Measurements from ENCODE around the gene ILDR1.

The ILDR1 gene

GRCh38 chr3:122019493-122019892 lies 2.6 kb downstream of the ILDR1 start:
- H3K4me1 ChIP-seq (ENCODE audit: insufficient read depth, insufficient read length): no peaks in the 10 kb centered on the region
- no peaks in the 10 kb centered on the region for H3K9me3 ChIP-seq (ENCODE audit: insufficient read depth, low read length)
- no peak for DNase-seq (ENCODE audit: low read depth, low spot score)
- no peaks in the 10 kb centered on the region for H3K36me3 ChIP-seq (ENCODE audit: insufficient read depth, insufficient read length, low read length)
- H3K27me3 ChIP-seq (ENCODE audit: insufficient read depth, insufficient read length): peaks cover 25% of the 10 kb centered on the region
- H3K4me3 ChIP-seq (ENCODE audit: insufficient read length, low read depth): no peak overlapping the region
- TF ChIP-seq SUZ12 (IDR thresholded peaks at IDR 0.05; ENCODE audit: extremely low read depth, insufficient read depth, insufficient read length) (no peak), ZNF274 (IDR thresholded peaks at IDR 0.05; ENCODE audit: low read depth, low read length) (no peak), YY1 (IDR thresholded peaks at IDR 0.05; ENCODE audit: insufficient read depth, insufficient read length) (no peak)
- no peak overlapping the region for H3K9ac ChIP-seq (ENCODE audit: insufficient read length, low read depth)

GRCh38 chr3:122014741-122015140 lies 7.3 kb downstream of the ILDR1 start:
- no peak for TF ChIP-seq ZNF274 (IDR thresholded peaks at IDR 0.05; ENCODE audit: low read depth, low read length)
- no peak for TF ChIP-seq YY1 (IDR thresholded peaks at IDR 0.05; ENCODE audit: insufficient read depth, insufficient read length)
- no peak for TF ChIP-seq SUZ12 (IDR thresholded peaks at IDR 0.05; ENCODE audit: extremely low read depth, insufficient read depth, insufficient read length)
- no peak overlapping the region for H3K9ac ChIP-seq (ENCODE audit: insufficient read length, low read depth)
- no peak overlapping the region for H3K4me3 ChIP-seq (ENCODE audit: insufficient read length, low read depth)
- no peaks in the 10 kb centered on the region for H3K36me3 ChIP-seq (ENCODE audit: insufficient read depth, insufficient read length, low read length)
- no peaks in the 10 kb centered on the region for H3K4me1 ChIP-seq (ENCODE audit: insufficient read depth, insufficient read length)
- DNase-seq (ENCODE audit: low read depth, low spot score): no peak
- H3K9me3 ChIP-seq (ENCODE audit: insufficient read depth, low read length): no peaks in the 10 kb centered on the region
- H3K27me3 ChIP-seq (ENCODE audit: insufficient read depth, insufficient read length): peaks cover 3% of the 10 kb centered on the region

DNA sequence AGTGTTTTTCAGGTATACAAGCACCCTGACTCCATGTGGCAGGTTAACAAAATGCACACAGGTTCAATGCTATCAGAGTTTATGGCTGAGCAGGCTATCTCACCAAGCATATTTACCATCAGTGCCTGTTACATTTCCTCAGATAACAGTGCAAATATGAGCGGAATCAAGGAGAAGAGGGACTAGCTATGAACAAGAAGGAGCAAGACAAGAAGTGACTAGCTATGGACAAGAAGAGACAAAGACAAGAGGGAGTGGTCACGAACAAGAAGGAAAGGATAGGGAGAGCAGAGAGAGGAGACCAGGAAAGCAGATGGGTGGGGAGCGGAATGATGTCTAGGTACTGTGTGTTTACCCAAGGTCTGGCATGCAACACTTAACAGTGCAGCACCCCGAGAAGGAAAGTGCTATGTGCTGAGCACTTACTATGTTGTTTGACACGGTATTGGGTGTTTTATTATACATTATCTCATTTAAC lies 8.6 kb downstream of the ILDR1 start:
- no peaks in the 10 kb centered on the region for H3K9me3 ChIP-seq (ENCODE audit: insufficient read depth, low read length)
- TF ChIP-seq SUZ12 (IDR thresholded peaks at IDR 0.05; ENCODE audit: extremely low read depth, insufficient read depth, insufficient read length) (no peak), ZNF274 (IDR thresholded peaks at IDR 0.05; ENCODE audit: low read depth, low read length) (no peak), YY1 (IDR thresholded peaks at IDR 0.05; ENCODE audit: insufficient read depth, insufficient read length) (no peak)
- H3K9ac ChIP-seq (ENCODE audit: insufficient read length, low read depth): no peak overlapping the region
- no peak for DNase-seq (ENCODE audit: low read depth, low spot score)
- H3K27me3 ChIP-seq (ENCODE audit: insufficient read depth, insufficient read length): no peaks in the 10 kb centered on the region
- no peaks in the 10 kb centered on the region for H3K4me1 ChIP-seq (ENCODE audit: insufficient read depth, insufficient read length)
- H3K36me3 ChIP-seq (ENCODE audit: insufficient read depth, insufficient read length, low read length): no peaks in the 10 kb centered on the region
- no peak overlapping the region for H3K4me3 ChIP-seq (ENCODE audit: insufficient read length, low read depth)

DNA sequence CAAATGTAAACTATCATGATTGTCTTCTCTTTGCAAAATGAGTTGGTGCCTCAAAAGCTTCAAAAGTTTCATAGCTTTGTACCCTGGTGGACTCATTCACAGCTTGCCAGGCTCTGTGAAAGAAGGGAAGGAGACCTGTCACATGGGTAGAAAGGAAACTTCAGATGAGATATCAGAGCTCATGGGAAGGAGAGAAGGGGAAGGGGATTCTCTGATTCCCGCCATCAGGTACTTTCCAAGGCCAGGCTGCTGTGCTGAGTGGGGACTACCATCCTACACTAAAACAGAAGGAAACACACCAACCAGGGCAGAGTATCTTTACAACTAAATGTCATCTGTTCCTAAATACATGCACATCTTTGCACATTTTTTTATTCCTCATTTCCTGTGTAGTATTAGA lies 9.2 kb downstream of the ILDR1 start:
- H3K4me1 ChIP-seq (ENCODE audit: insufficient read depth, insufficient read length): no peaks in the 10 kb centered on the region
- H3K27me3 ChIP-seq (ENCODE audit: insufficient read depth, insufficient read length): no peaks in the 10 kb centered on the region
- no peak overlapping the region for H3K4me3 ChIP-seq (ENCODE audit: insufficient read length, low read depth)
- H3K9ac ChIP-seq (ENCODE audit: insufficient read length, low read depth): no peak overlapping the region
- no peak for TF ChIP-seq ZNF274 (IDR thresholded peaks at IDR 0.05; ENCODE audit: low read depth, low read length)
- TF ChIP-seq SUZ12 (IDR thresholded peaks at IDR 0.05; ENCODE audit: extremely low read depth, insufficient read depth, insufficient read length): no peak
- no peak for TF ChIP-seq YY1 (IDR thresholded peaks at IDR 0.05; ENCODE audit: insufficient read depth, insufficient read length)
- DNase-seq (ENCODE audit: low read depth, low spot score): no peak
- no peaks in the 10 kb centered on the region for H3K9me3 ChIP-seq (ENCODE audit: insufficient read depth, low read length)
- no peaks in the 10 kb centered on the region for H3K36me3 ChIP-seq (ENCODE audit: insufficient read depth, insufficient read length, low read length)

- TF ChIP-seq ZNF274 (IDR thresholded peaks at IDR 0.05; ENCODE audit: low read depth, low read length): no peak
- Histone ChIP-seq H3K4me3 (ENCODE audit: insufficient read length, low read depth) (no peak overlapping the region), H3K36me3 (ENCODE audit: insufficient read depth, insufficient read length, low read length) (no peaks in the 10 kb centered on the region), H3K9ac (ENCODE audit: insufficient read length, low read depth) (no peak overlapping the region), H3K9me3 (ENCODE audit: insufficient read depth, low read length) (no peaks in the 10 kb centered on the region), H3K27me3 (ENCODE audit: insufficient read depth, insufficient read length) (no peaks in the 10 kb centered on the region), H3K4me1 (ENCODE audit: insufficient read depth, insufficient read length) (no peaks in the 10 kb centered on the region)
- no peak for DNase-seq (ENCODE audit: low read depth, low spot score)
These were observed 10.7 kb downstream of the ILDR1 start for GRCh38 chr3:122011396-122011795.

DNA sequence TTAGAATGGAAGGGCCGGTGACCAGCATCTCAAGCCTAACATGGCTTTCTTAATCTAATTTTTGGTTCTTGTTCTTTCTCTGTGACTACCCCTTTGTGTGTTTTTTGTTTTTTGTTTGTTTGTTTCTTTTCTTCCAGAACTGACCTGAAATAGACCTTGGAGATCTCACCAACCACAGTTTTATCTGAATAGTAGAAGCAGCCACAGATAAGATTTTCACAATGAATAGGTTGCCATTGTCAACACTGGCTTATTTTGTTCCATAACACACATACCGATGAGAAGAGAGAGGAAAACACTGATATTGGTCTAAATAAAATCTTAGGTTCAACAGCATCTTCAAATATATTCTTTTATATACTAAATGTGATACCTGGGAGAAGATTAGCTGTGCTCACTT lies 11.5 kb downstream of the ILDR1 start:
- Histone ChIP-seq H3K27me3 (ENCODE audit: insufficient read depth, insufficient read length) (no peaks in the 10 kb centered on the region), H3K9ac (ENCODE audit: insufficient read length, low read depth) (no peak overlapping the region), H3K4me3 (ENCODE audit: insufficient read length, low read depth) (no peak overlapping the region), H3K36me3 (ENCODE audit: insufficient read depth, insufficient read length, low read length) (no peaks in the 10 kb centered on the region), H3K4me1 (ENCODE audit: insufficient read depth, insufficient read length) (no peaks in the 10 kb centered on the region), H3K9me3 (ENCODE audit: insufficient read depth, low read length) (no peaks in the 10 kb centered on the region)
- no peak for TF ChIP-seq ZNF274 (IDR thresholded peaks at IDR 0.05; ENCODE audit: low read depth, low read length)
- no peak for DNase-seq (ENCODE audit: low read depth, low spot score)

DNA sequence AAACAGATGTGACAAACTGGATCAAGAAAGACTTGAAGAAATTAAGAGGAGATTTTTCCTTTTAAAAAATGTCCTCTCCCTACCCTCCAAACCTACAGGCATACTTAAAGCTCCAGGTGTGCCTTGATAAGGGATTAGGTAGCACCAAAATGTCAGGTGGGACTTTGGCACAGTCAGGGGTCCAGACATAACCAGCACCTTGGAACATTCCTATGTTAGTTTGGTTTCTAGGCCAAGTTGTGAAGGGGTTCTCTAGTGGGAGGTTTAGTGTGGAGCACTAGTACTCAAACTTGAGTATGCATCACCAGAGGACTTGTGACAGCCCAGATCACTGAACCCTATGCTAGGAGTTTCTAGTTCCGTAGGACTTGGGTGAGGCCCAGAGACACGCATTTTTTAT lies 13.9 kb downstream of the ILDR1 start:
- H3K9ac ChIP-seq (ENCODE audit: insufficient read length, low read depth): no peak overlapping the region
- no peak for DNase-seq (ENCODE audit: low read depth, low spot score)
- no peaks in the 10 kb centered on the region for H3K27me3 ChIP-seq (ENCODE audit: insufficient read depth, insufficient read length)
- no peak overlapping the region for H3K4me3 ChIP-seq (ENCODE audit: insufficient read length, low read depth)
- no peaks in the 10 kb centered on the region for H3K36me3 ChIP-seq (ENCODE audit: insufficient read depth, insufficient read length, low read length)
- no peaks in the 10 kb centered on the region for H3K4me1 ChIP-seq (ENCODE audit: insufficient read depth, insufficient read length)
- TF ChIP-seq YY1 (IDR thresholded peaks at IDR 0.05; ENCODE audit: insufficient read depth, insufficient read length): no peak
- no peak for TF ChIP-seq SUZ12 (IDR thresholded peaks at IDR 0.05; ENCODE audit: extremely low read depth, insufficient read depth, insufficient read length)
- TF ChIP-seq ZNF274 (IDR thresholded peaks at IDR 0.05; ENCODE audit: low read depth, low read length): no peak
- no peaks in the 10 kb centered on the region for H3K9me3 ChIP-seq (ENCODE audit: insufficient read depth, low read length)

DNA sequence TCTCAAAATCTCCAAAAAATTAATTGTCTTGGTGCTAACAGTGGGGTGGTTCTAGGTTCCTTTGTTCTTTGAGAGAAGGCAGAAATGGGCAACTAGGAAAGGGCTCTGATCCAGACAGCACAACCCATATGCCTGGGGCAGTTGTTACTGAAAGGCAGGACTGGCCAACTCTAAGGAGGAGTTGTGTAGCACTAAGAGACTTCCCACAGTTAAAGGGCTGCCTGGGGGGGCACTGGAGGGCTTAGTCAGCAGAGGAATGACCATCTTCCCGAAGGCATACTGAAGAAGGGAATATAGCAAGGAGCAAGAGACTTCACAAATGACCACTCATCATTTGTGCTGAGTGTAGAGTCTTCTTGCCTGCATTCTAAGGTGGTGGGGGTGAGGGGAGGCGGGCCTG lies 15.8 kb downstream of the ILDR1 start:
- H3K27me3 ChIP-seq (ENCODE audit: insufficient read depth, insufficient read length): no peaks in the 10 kb centered on the region
- no peak overlapping the region for H3K4me3 ChIP-seq (ENCODE audit: insufficient read length, low read depth)
- H3K4me1 ChIP-seq (ENCODE audit: insufficient read depth, insufficient read length): peaks cover 2% of the 10 kb centered on the region
- no peaks in the 10 kb centered on the region for H3K9me3 ChIP-seq (ENCODE audit: insufficient read depth, low read length)
- TF ChIP-seq ZNF274 (IDR thresholded peaks at IDR 0.05; ENCODE audit: low read depth, low read length) (no peak), SUZ12 (IDR thresholded peaks at IDR 0.05; ENCODE audit: extremely low read depth, insufficient read depth, insufficient read length) (no peak), YY1 (IDR thresholded peaks at IDR 0.05; ENCODE audit: insufficient read depth, insufficient read length) (no peak)
- H3K9ac ChIP-seq (ENCODE audit: insufficient read length, low read depth): no peak overlapping the region
- DNase-seq (ENCODE audit: low read depth, low spot score): no peak
- no peaks in the 10 kb centered on the region for H3K36me3 ChIP-seq (ENCODE audit: insufficient read depth, insufficient read length, low read length)
